Neural cell (in vitro differentiated cells): ENCODE data around the gene TENM3. TPM values are rescaled to one million over a fixed set of nuclear protein-coding genes. Genes with fewer than 3 reads are reported as not detected.

Source experiments
- H2AFZ ChIP-seq: fragments of 200-600, 300-800 bp; sonication (generic), shearing (Covaris generic); 2 replicates; pipeline ENCODE4 v1.6.0; 2014; ENCODE audit warnings: low read depth, mild to moderate bottlenecking, antibody characterized with exemption, low read length, moderate library complexity
- H3F3A ChIP-seq: fragments of 200-600 bp; shearing (Covaris generic); 2 replicates; pipeline ENCODE4 v1.6.1; 2016; ENCODE audit warnings: mild to moderate bottlenecking, moderate library complexity, mixed read lengths, antibody characterized with exemption, low read length; ENCODE audit not compliant: insufficient read depth, poor library complexity, severe bottlenecking
- H3K27ac ChIP-seq: fragments of 200-600, 300-800 bp; sonication (generic), shearing (Covaris generic); 2 replicates; pipeline ENCODE4 v1.5.1; 2014; ENCODE audit warnings: mild to moderate bottlenecking, low read length, moderate library complexity
- H3K27me3 ChIP-seq: fragments of 300-800, 200-600 bp; sonication (generic), shearing (Covaris generic); 2 replicates; pipeline ENCODE4 v1.6.0; 2014; ENCODE audit warnings: mild to moderate bottlenecking, low read depth, low read length, moderate library complexity; ENCODE audit not compliant: insufficient read depth
- H3K36me3 ChIP-seq: fragments of 300-800, 200-600 bp; sonication (generic), shearing (Covaris generic); 2 replicates; pipeline ENCODE4 v1.5.1; 2014; ENCODE audit warnings: mild to moderate bottlenecking, antibody characterized with exemption, low read length, moderate library complexity; ENCODE audit not compliant: insufficient read depth
- H3K4me2 ChIP-seq: fragments of 300-800, 200-600 bp; sonication (generic), shearing (Covaris generic); 2 replicates; pipeline ENCODE4 v1.6.0; 2014; ENCODE audit warnings: mild to moderate bottlenecking, low read length
- H3K4me3 ChIP-seq: fragments of 300-800, 200-600 bp; sonication (generic), shearing (Covaris generic); 2 replicates; pipeline ENCODE4 v1.5.1; 2014; ENCODE audit warnings: mild to moderate bottlenecking, low read length, moderate library complexity
- H3K79me2 ChIP-seq: fragments of 200-600 bp; shearing (Covaris generic); replicated peaks from 2 replicates; pipeline ENCODE4 v1.6.0; 2014; ENCODE audit warnings: mild to moderate bottlenecking, low read length, moderate library complexity; ENCODE audit not compliant: insufficient read depth
- H3K9ac ChIP-seq: fragments of 300-800, 200-600 bp; sonication (generic), shearing (Covaris generic); 2 replicates; pipeline ENCODE4 v1.6.1; 2016; ENCODE audit warnings: mild to moderate bottlenecking, low read length, mixed read lengths
- H3K9me2 ChIP-seq: fragments of 200-600 bp; shearing (Covaris generic); 2 replicates; pipeline ENCODE4 v1.6.1; 2016; ENCODE audit warnings: mild to moderate bottlenecking, low read length, mixed read lengths; ENCODE audit not compliant: insufficient read depth
- H3K9me3 ChIP-seq: fragments of 200-600, 300-800 bp; sonication (generic), shearing (Covaris generic); 2 replicates; pipeline ENCODE4 v1.6.1; 2016; ENCODE audit warnings: mild to moderate bottlenecking, mixed run types, low read length, moderate library complexity, mixed read lengths
- H4K20me1 ChIP-seq: fragments of 200-600 bp; shearing (Covaris generic); 2 replicates; pipeline ENCODE4 v1.6.1; 2016; ENCODE audit warnings: mild to moderate bottlenecking, mixed run types; ENCODE audit not compliant: insufficient read depth
- EP300 ChIP-seq: fragments of 450-650 bp; conservative IDR thresholded peaks from 2 replicates; pipeline ENCODE4 v1.6.1; 2014; ENCODE audit warnings: antibody characterized with exemption, mild to moderate bottlenecking, moderate library complexity; ENCODE audit not compliant: poor library complexity, severe bottlenecking
- EZH2 ChIP-seq: fragments of 200-600, 300-800 bp; shearing (Covaris generic), sonication (generic); IDR thresholded peaks from 2 replicates; pipeline ENCODE4 v1.6.1; 2014; ENCODE audit warnings: antibody characterized with exemption, low read length, borderline replicate concordance, mild to moderate bottlenecking; ENCODE audit not compliant: insufficient read depth, poor library complexity, severe bottlenecking
- MXI1 ChIP-seq: fragments of 450-650 bp; conservative IDR thresholded peaks from 2 replicates; pipeline ENCODE4 v1.6.1; 2014; ENCODE audit warnings: antibody characterized with exemption, mild to moderate bottlenecking; ENCODE audit not compliant: poor library complexity, severe bottlenecking
- POLR2AphosphoS5 ChIP-seq: IDR thresholded peaks from 2 replicates; pipeline ENCODE4 v1.6.1; 2012
- RAD21 ChIP-seq: fragments of 450-650 bp; conservative IDR thresholded peaks from 2 replicates; pipeline ENCODE4 v1.6.1; 2014; ENCODE audit warnings: antibody characterized with exemption, mild to moderate bottlenecking, moderate library complexity
- SMC3 ChIP-seq: fragments of 450-650 bp; conservative IDR thresholded peaks from 2 replicates; pipeline ENCODE4 v1.6.1; 2014; ENCODE audit warnings: antibody characterized with exemption, mild to moderate bottlenecking, moderate library complexity; ENCODE audit not compliant: poor library complexity
- TAF1 ChIP-seq: IDR thresholded peaks from 2 replicates; pipeline ENCODE4 v1.6.1; 2012; ENCODE audit warnings: low read depth
- polyA plus RNA-seq: library from polyadenylated mRNA; depleted of rRNA; stranded (reverse); fragments of >200 nt; gene quantifications from 2 replicates; pipeline ENCODE4 v1.2.3, GENCODE V29; 2014
- TF ChIP-seq, protein P1 (sequence below): fragments of 450-650 bp; IDR thresholded peaks from 2 replicates; pipeline ENCODE4 v1.5.1; 2014; ENCODE audit warnings: antibody characterized with exemption, mild to moderate bottlenecking, moderate library complexity; ENCODE audit not compliant: poor library complexity, severe bottlenecking
- TF ChIP-seq, protein P2 (sequence below): IDR thresholded peaks from 2 replicates; pipeline ENCODE4 v1.6.1; 2012; ENCODE audit warnings: borderline replicate concordance

Gene TENM3
- polyA plus RNA-seq, 1 donor from 2014 or later: 7.3 TPM

DNA sequence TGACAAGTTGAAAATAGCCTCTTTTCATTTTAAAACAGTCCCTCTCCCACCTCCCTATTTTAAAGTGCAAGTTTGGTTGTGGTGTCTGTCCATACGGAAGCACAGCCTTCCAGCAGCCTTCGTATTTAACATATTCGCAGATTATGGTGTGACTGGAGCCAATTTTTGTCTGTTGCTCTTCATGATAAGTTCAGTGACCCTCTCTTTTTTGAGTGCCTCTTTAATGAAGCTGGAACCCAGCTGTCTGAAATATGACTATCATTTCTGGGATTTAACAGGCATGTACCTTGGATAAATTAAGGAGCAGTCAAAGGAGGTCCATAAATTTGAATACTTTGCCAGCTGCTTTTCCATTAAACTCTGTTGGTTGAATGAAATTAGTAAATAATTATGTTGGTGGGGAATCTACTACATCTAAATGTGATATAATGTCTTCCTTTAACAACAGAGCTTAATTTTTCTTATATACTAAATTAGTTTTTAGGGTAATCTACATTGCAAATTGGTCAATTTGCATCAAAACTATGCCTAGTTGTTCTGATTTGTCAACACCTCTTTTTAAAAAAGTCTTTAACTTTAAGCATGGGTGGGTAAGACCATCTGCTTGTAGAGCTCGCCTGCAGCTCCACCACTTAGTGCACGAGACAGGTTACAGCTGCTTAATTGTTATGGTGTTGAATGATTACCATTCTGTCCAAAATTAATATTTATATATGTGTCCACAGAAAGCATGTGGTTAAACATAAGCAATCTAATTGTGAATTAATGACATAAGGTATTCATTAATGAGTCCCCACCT is 457.4 kb downstream of the TENM3 start:
- Histone ChIP-seq H3K4me3 (no peak overlapping the region), H3K79me2 (no peaks in the 10 kb centered on the region), H3K36me3 (no peaks in the 10 kb centered on the region), H3K9me2 (no peaks in the 10 kb centered on the region), H4K20me1 (no peaks in the 10 kb centered on the region), H3K9me3 (no peaks in the 10 kb centered on the region), H3K9ac (no peak overlapping the region), H3K27me3 (no peaks in the 10 kb centered on the region), H3K27ac (no peak overlapping the region), H3F3A (no peaks in the 10 kb centered on the region), H2AFZ (no peak overlapping the region), H3K4me2 (no peak overlapping the region)
- TF ChIP-seq EP300 (no peak), TAF1 (no peak), POLR2AphosphoS5 (no peak), MXI1 (no peak), RAD21 (no peak), SMC3 (no peak), EZH2 (no peak)
- TF ChIP-seq, protein P1, sequence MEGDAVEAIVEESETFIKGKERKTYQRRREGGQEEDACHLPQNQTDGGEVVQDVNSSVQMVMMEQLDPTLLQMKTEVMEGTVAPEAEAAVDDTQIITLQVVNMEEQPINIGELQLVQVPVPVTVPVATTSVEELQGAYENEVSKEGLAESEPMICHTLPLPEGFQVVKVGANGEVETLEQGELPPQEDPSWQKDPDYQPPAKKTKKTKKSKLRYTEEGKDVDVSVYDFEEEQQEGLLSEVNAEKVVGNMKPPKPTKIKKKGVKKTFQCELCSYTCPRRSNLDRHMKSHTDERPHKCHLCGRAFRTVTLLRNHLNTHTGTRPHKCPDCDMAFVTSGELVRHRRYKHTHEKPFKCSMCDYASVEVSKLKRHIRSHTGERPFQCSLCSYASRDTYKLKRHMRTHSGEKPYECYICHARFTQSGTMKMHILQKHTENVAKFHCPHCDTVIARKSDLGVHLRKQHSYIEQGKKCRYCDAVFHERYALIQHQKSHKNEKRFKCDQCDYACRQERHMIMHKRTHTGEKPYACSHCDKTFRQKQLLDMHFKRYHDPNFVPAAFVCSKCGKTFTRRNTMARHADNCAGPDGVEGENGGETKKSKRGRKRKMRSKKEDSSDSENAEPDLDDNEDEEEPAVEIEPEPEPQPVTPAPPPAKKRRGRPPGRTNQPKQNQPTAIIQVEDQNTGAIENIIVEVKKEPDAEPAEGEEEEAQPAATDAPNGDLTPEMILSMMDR: no peak
- TF ChIP-seq, protein P2, sequence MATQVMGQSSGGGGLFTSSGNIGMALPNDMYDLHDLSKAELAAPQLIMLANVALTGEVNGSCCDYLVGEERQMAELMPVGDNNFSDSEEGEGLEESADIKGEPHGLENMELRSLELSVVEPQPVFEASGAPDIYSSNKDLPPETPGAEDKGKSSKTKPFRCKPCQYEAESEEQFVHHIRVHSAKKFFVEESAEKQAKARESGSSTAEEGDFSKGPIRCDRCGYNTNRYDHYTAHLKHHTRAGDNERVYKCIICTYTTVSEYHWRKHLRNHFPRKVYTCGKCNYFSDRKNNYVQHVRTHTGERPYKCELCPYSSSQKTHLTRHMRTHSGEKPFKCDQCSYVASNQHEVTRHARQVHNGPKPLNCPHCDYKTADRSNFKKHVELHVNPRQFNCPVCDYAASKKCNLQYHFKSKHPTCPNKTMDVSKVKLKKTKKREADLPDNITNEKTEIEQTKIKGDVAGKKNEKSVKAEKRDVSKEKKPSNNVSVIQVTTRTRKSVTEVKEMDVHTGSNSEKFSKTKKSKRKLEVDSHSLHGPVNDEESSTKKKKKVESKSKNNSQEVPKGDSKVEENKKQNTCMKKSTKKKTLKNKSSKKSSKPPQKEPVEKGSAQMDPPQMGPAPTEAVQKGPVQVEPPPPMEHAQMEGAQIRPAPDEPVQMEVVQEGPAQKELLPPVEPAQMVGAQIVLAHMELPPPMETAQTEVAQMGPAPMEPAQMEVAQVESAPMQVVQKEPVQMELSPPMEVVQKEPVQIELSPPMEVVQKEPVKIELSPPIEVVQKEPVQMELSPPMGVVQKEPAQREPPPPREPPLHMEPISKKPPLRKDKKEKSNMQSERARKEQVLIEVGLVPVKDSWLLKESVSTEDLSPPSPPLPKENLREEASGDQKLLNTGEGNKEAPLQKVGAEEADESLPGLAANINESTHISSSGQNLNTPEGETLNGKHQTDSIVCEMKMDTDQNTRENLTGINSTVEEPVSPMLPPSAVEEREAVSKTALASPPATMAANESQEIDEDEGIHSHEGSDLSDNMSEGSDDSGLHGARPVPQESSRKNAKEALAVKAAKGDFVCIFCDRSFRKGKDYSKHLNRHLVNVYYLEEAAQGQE: no peak

DNA sequence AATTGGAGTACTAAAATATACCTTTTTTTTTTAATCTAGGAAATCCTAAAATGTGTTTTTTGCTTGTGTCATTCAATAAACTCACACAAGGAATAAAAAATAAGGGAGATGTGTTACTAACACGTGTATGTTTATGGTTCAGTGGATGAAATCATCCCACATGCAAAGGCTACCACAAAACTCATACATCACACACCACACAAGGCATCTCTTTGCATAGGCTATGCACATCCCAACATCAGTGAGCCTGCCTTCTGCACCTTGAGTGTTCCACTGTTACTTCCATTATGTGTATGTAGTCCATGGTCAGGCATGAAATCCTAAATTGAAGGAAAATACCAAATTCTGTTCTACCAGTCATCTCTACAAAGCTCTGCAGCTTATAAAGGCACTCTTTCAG is 460.9 kb downstream of the TENM3 start:
- Histone ChIP-seq H3K4me2 (no peak overlapping the region), H3K36me3 (no peaks in the 10 kb centered on the region), H3K79me2 (no peaks in the 10 kb centered on the region), H3K27ac (no peak overlapping the region), H4K20me1 (no peaks in the 10 kb centered on the region), H3F3A (no peaks in the 10 kb centered on the region), H3K4me3 (no peak overlapping the region), H2AFZ (no peak overlapping the region), H3K9me3 (no peaks in the 10 kb centered on the region), H3K27me3 (no peaks in the 10 kb centered on the region), H3K9ac (no peak overlapping the region), H3K9me2 (no peaks in the 10 kb centered on the region)
- no peak for TF ChIP-seq EP300
- no peak for TF ChIP-seq EZH2
- no peak for TF ChIP-seq TAF1
- TF ChIP-seq SMC3: no peak
- TF ChIP-seq, protein P1: no peak
- TF ChIP-seq RAD21: no peak
- no peak for TF ChIP-seq MXI1
- TF ChIP-seq, protein P2: no peak
- TF ChIP-seq POLR2AphosphoS5: no peak
